NOMO-1 treated with dmso at 0.1 percent for 144 hours (cell line): ENCODE data around the gene NLRP12.
"Not testable (repeated sequence)": the region's sequence is repeated elsewhere in the genome, so short reads cannot be mapped to it uniquely, and the experiment has no call there.

Experiments used
- DNase-seq: peaks from one replicate; lab custom pipeline; 2025; ENCODE audit not compliant: unreplicated experiment; lab: John Stamatoyannopoulos, UW

Gene NLRP12, protein sequence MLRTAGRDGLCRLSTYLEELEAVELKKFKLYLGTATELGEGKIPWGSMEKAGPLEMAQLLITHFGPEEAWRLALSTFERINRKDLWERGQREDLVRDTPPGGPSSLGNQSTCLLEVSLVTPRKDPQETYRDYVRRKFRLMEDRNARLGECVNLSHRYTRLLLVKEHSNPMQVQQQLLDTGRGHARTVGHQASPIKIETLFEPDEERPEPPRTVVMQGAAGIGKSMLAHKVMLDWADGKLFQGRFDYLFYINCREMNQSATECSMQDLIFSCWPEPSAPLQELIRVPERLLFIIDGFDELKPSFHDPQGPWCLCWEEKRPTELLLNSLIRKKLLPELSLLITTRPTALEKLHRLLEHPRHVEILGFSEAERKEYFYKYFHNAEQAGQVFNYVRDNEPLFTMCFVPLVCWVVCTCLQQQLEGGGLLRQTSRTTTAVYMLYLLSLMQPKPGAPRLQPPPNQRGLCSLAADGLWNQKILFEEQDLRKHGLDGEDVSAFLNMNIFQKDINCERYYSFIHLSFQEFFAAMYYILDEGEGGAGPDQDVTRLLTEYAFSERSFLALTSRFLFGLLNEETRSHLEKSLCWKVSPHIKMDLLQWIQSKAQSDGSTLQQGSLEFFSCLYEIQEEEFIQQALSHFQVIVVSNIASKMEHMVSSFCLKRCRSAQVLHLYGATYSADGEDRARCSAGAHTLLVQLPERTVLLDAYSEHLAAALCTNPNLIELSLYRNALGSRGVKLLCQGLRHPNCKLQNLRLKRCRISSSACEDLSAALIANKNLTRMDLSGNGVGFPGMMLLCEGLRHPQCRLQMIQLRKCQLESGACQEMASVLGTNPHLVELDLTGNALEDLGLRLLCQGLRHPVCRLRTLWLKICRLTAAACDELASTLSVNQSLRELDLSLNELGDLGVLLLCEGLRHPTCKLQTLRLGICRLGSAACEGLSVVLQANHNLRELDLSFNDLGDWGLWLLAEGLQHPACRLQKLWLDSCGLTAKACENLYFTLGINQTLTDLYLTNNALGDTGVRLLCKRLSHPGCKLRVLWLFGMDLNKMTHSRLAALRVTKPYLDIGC

GRCh38 chr19:53824134-53824611 is at the start of gene NLRP12:
TSS of gene NLRP12 (minus strand) at chr19:53824314. CDS start at chr19:53824174, 140 bp downstream.
- peak; percentile 94 for DNase-seq

DNA sequence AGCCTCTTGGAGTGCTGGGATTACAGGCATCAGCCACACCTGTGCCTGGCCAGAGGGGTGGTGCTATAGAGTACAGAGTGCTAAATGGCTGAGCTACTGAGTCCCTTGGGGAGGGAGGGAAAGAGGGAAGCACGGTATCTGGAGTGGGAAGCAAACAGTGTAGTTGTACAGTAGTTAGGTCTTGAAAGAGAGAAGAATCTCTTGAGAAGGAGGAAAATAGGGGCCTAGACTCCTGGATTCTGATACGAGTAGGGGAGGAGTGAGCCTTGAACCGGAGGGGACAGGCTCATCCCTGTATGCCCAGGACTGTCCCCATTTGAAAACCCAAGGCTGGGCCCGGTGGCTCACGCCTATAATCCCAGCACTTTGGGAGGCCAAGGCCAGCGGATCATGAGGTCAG is 48.6 kb upstream of the NLRP12 start:
- DNase-seq, result no peak

GRCh38 chr19:53871454-53871853 is 47.3 kb upstream of the NLRP12 start:
- DNase-seq, result peak; percentile 76

GRCh38 chr19:53870485-53870844 is 46.4 kb upstream of the NLRP12 start:
- peak; percentile 88 for DNase-seq

DNA sequence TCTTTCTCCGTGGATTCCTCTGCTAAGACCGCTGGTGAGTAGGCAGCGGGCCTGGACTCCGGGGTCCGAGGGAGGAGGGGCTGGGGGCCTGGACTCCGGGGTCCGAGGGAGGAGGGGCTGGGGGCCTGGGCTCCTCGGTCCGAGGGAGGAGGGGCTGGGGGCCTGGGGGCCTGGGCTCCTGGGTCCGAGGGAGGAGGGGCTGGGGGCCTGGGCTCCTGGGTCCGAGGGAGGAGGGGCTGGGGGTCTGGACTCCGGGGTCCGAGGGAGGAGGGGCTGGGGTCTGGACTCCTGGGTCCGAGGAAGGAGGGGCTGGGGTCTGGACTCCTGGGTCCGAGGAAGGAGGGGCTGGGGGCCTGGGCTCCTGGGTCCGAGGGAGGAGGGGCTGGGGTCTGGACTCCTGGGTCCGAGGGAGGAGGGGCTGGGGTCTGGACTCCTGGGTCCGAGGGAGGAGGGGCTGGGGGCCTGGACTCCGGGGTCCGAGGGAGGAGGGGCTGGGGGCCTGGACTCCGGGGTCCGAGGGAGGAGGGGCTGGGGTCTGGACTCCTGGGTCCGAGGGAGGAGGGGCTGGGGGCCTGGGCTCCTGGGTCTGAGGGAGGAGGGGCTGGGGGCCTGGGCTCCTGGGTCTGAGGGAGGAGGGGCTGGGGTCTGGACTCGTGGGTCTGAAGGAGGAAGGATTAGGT is 45.8 kb upstream of the NLRP12 start:
- DNase-seq, result not testable (repeated sequence)

GRCh38 chr19:53868892-53869804 is 45.0 kb upstream of the NLRP12 start:
- peak; percentile 96 for DNase-seq

GRCh38 chr19:53868091-53868891 is 44.2 kb upstream of the NLRP12 start:
- DNase-seq, result no peak

DNA sequence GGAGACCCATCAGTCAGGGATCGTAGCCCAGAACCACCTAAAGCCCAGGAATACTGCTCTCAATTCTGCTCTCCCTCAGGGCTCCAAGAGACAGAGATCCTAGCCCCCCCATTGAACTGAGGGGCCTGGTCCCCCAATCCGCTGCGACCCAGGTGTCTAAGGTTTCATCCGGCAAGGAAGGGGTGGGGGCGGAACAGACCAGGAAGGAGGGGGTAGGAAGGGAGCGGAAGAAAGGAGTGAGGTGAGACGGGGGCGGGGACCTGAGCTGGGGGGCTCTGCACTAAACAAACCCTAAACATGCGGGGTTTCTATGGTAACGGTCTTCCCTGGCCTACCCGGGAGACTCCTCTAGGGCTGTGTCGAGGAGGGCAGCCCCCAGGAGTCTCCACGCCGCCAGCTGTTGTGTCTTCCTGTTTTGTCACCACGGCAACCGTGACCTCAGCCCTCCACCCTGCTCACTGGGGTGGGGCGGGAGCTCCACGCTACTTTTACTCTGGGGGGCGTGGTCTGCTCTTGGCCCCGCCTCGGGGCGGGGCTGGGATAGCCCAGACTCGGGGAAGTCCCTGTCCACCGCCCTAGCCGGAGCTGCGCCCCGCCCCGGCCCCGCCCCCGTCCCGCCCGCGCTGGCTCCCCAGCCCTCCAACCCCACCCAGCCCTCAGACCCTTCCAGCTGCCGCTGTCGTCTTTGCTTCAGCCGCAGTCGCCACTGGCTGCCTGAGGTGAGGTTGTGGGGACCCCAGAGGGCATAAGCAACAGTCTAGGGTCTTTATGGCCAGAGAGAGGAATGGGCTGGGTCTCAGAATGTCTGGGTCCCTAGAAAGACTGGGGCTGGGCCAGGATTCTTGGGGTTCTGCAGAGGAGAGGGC is 43.3 kb upstream of the NLRP12 start, which contains the start of gene MYADM:
Gene MYADM, plus strand, starts transcription at position 659 of the 866 bp plus-strand sequence. CDS start 5,647 bp downstream, outside the sequence.
- DNase-seq, result peak; percentile 93

- no peak for DNase-seq
Measured at GRCh38 chr19:53866865-53867224, 42.7 kb upstream of the NLRP12 start.

- DNase-seq, result no peak
Measured at GRCh38 chr19:53865918-53866864, 42.1 kb upstream of the NLRP12 start.

DNA sequence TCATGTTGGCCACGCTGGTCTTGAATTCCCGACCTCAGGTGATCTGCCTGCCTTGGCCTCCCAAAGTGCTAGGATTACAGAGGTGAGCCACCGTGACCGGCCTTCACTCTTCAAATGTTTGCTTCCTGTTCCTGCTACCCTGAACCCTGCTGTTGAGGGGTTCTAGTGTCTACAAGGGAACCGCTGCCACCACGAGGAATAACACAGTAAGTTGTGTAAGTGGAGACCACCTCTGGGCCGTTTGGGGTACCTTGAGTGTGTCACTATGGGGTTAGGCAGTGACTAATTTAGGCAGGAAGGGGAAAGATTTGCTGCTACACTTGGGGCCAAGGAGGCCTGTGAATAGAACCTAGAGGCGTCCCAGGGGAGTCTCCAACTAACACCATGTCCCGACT is 41.4 kb upstream of the NLRP12 start:
- DNase-seq, result no peak

DNA sequence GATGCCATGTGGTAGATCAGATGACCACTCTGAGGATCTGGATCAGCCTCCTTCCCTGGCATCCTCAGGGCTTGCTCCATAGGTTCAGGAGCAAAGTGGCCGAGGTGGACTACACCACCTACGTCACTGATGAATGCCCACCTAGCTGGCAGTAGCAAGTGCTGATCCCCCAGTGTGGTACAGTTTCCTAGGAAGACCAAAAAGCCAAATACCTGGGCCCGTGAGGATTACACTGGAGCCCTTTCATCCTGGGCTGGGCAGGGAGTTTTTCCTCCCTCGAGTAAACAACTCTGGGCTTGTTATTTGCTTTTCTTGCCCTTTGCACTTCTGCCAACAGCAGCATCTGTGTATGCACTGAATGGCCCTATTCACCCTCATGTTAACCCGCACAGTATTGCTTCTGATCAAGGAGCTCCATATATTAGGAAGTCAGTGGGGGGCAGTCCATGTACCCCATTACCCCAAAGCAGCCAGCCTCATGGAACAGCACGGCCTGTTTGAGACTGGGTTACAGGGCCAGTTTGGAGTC is 40.3 kb upstream of the NLRP12 start:
- no peak for DNase-seq

GRCh38 chr19:53853707-53854106 is 29.6 kb upstream of the NLRP12 start:
- DNase-seq, result no peak

- DNase-seq, result no peak
Measured at GRCh38 chr19:53849237-53849676, 25.1 kb upstream of the NLRP12 start.

- no peak for DNase-seq
Measured at GRCh38 chr19:53847555-53847954, 23.4 kb upstream of the NLRP12 start.

GRCh38 chr19:53844849-53845246 is 20.7 kb upstream of the NLRP12 start:
- DNase-seq, result peak; percentile 67

GRCh38 chr19:53840914-53841313 is 16.8 kb upstream of the NLRP12 start:
- DNase-seq, result peak; percentile 12
